Endothelial cell of umbilical vein (primary cell): ENCODE data around the gene APPL2. TPM values are rescaled to one million over a fixed set of nuclear protein-coding genes. Genes with fewer than 3 reads are reported as not detected.

Experiments used
- BruUV-seq: library from RNA; stranded (reverse); fragments of 400-500 nt; replicated peaks from 2 replicates; lab custom pipeline; 2021; lab: Mats Ljungman, UMichigan
- CTCF ChIA-PET: fragments of 300-600, 350-600 bp; sonication (Branson Sonifier 250); formaldehyde crosslinking; loops from one replicate; lab custom pipeline; 2021; ENCODE audit warnings: antibody characterized with exemption, inconsistent platforms; lab: Charles Lee
- POLR2A ChIA-PET: fragments of 300-600, 350-600 bp; sonication (Branson Sonifier 250); formaldehyde crosslinking; loops from one replicate; lab custom pipeline; 2021; ENCODE audit warnings: antibody characterized with exemption, inconsistent platforms; lab: Charles Lee
- DNase-seq: peaks from one replicate; pipeline ENCODE4 v3.0.0-alpha.2; 2011; ENCODE audit warnings: low read depth, low spot score
- FAIRE-seq: peaks from 2 replicates; lab custom pipeline; 2011; peaks lifted over from hg19 to GRCh38; lab: Jason Lieb, UNC
- H2AFZ ChIP-seq: 2 replicates; pipeline ENCODE4 v1.6.0; 2012; ENCODE audit warnings: low read depth, low read length, control low read depth, inconsistent platforms
- H3K27ac ChIP-seq: 2 replicates; pipeline ENCODE4 v1.5.1; 2011; ENCODE audit warnings: low read depth, mild to moderate bottlenecking, control low read depth, low read length, moderate library complexity; ENCODE audit not compliant: insufficient read depth
- H3K27me3 ChIP-seq, 2 experiments: 2 replicates each; pipeline versions ENCODE4 v1.6.0 to v1.6.1; 2011; ENCODE audit warnings: low read length in 2 of 2, mixed read lengths in 1 of 2; ENCODE audit not compliant: control insufficient read depth in 2 of 2, insufficient read depth in 2 of 2
- H3K36me3 ChIP-seq, 2 experiments: 2 replicates in 1 of 2; 3 replicates in 1 of 2; pipeline ENCODE4 v1.5.1; 2011; ENCODE audit warnings: low read length in 2 of 2, mild to moderate bottlenecking in 1 of 2, moderate library complexity in 1 of 2; ENCODE audit not compliant: control insufficient read depth in 2 of 2, insufficient read depth in 2 of 2; ENCODE audit errors: extremely low read depth in 1 of 2
- H3K4me1 ChIP-seq: 3 replicates; pipeline ENCODE4 v1.5.1; 2011; ENCODE audit warnings: mild to moderate bottlenecking, low read length; ENCODE audit not compliant: control insufficient read depth, insufficient read depth; ENCODE audit errors: extremely low read depth
- H3K4me2 ChIP-seq: 2 replicates; pipeline ENCODE4 v1.6.1; 2011; ENCODE audit warnings: low read length, control low read depth, mixed read lengths; ENCODE audit not compliant: insufficient read depth
- H3K4me3 ChIP-seq, 3 experiments: fragments of 200-600 bp in 1 of 3; sonication (generic), shearing (Covaris generic) in 1 of 3; replicated peaks in 1 of 3; 2 replicates each; pipeline ENCODE4 v1.5.1; 2011 to 2016; ENCODE audit warnings: control low read depth in 3 of 3, low read length in 3 of 3, mild to moderate bottlenecking in 2 of 3, inconsistent platforms in 1 of 3, low read depth in 1 of 3, moderate library complexity in 1 of 3; ENCODE audit not compliant: insufficient read depth in 1 of 3
- H3K79me2 ChIP-seq: 2 replicates; pipeline ENCODE4 v1.6.0; 2012; ENCODE audit warnings: low read length, inconsistent platforms; ENCODE audit not compliant: control insufficient read depth, insufficient read depth
- H3K9ac ChIP-seq: replicated peaks from 2 replicates; pipeline ENCODE3; 2011; ENCODE audit warnings: low read length, control low read depth; ENCODE audit not compliant: insufficient read depth; ENCODE audit errors: extremely low read depth
- H3K9me1 ChIP-seq: replicated peaks from 3 replicates; pipeline ENCODE4 v1.6.0; 2011; ENCODE audit warnings: mild to moderate bottlenecking, low read length; ENCODE audit not compliant: control insufficient read depth, insufficient read depth; ENCODE audit errors: extremely low read depth
- H3K9me3 ChIP-seq: replicated peaks from 2 replicates; pipeline ENCODE4 v1.5.1; 2012; ENCODE audit warnings: low read length, inconsistent platforms; ENCODE audit not compliant: control insufficient read depth, insufficient read depth
- H4K20me1 ChIP-seq: replicated peaks from 2 replicates; pipeline ENCODE3; 2011; ENCODE audit warnings: mild to moderate bottlenecking, low read length; ENCODE audit not compliant: control insufficient read depth, insufficient read depth; ENCODE audit errors: extremely low read depth
- CTCF ChIP-seq, 2 donors: IDR thresholded peaks; 1 replicate in 1 of 2; 2 replicates in 1 of 2; pipeline ENCODE4 v1.5.1; 2011; ENCODE audit warnings: low read length in 2 of 2, mild to moderate bottlenecking in 2 of 2, moderate library complexity in 2 of 2, control low read depth in 1 of 2, inconsistent platforms in 1 of 2, low read depth in 1 of 2; ENCODE audit not compliant: insufficient read depth in 1 of 2; ENCODE audit errors: extremely low read depth in 1 of 2
- EZH2 ChIP-seq: IDR thresholded peaks from 2 replicates; pipeline ENCODE4 v1.6.1; 2012; ENCODE audit warnings: borderline replicate concordance, low read depth, mild to moderate bottlenecking, moderate library complexity, low read length, inconsistent platforms; ENCODE audit not compliant: severe bottlenecking
- FOS ChIP-seq: IDR thresholded peaks from 2 replicates; pipeline ENCODE4 v1.6.1; 2011; ENCODE audit warnings: mild to moderate bottlenecking, low read length, moderate library complexity, borderline replicate concordance; ENCODE audit not compliant: insufficient read depth
- GATA2 ChIP-seq: IDR thresholded peaks from 2 replicates; pipeline ENCODE4 v1.7.0; 2011; ENCODE audit warnings: low read depth, mild to moderate bottlenecking, moderate library complexity, mixed read lengths, low read length; ENCODE audit not compliant: insufficient read length, insufficient read depth
- JUN ChIP-seq: IDR thresholded peaks from 2 replicates; pipeline ENCODE4 v1.6.1; 2011; ENCODE audit warnings: borderline replicate concordance, low read depth; ENCODE audit not compliant: insufficient read length, insufficient read depth
- MAX ChIP-seq: IDR thresholded peaks from 2 replicates; pipeline ENCODE4 v1.6.1; 2011; ENCODE audit not compliant: insufficient read depth, insufficient read length
- MYC ChIP-seq: IDR thresholded peaks from one replicate; pipeline ENCODE4 v1.6.1; 2011; ENCODE audit warnings: mild to moderate bottlenecking, low read depth, low read length
- POLR2A ChIP-seq: IDR thresholded peaks from 2 replicates; pipeline ENCODE4 v1.6.1; 2012; ENCODE audit warnings: low read depth, mild to moderate bottlenecking, control low read depth, low read length
- POLR2AphosphoS5 ChIP-seq: IDR thresholded peaks from 2 replicates; pipeline ENCODE4 v1.6.1; 2012; ENCODE audit warnings: low read depth, mild to moderate bottlenecking, control low read depth, low read length, moderate library complexity; ENCODE audit not compliant: insufficient read depth
- dilution Hi-C: fragments of 300-500 bp; cut with MboI; formaldehyde crosslinking; loops from one replicate; pipeline ENCODE4 v1.15.0; 2019; ENCODE audit warnings: low sequenced_read_pairs; ENCODE audit not compliant: extremely low pct_ligation_motif_present
- intact Hi-C: fragments of 100-400 bp; cut with micrococcal nuclease; formaldehyde crosslinking; loops from one replicate; pipeline ENCODE4 v1.10.0; 2022
- polyA plus RNA-seq, 4 experiments: library from polyadenylated mRNA; depleted of rRNA in 3 of 4; stranded (reverse) in 3 of 4; unstranded in 1 of 4; fragments of >200 nt; gene quantifications; 2 replicates each; pipeline versions ENCODE4 v1.2.1 to v1.2.3, GENCODE V29; 2011 to 2012; ENCODE audit warnings: missing spikeins in 1 of 4
- total RNA-seq: library from RNA; stranded (reverse); gene quantifications from 2 replicates; pipeline ENCODE4 v1.2.3, GENCODE V29; 2021

The APPL2 gene
- total and polyA plus RNA-seq, 2 donors (not counting 3 experiments of a cell fraction or from before 2014, with no cell fraction given) = 8.1 to 21.4 TPM

GRCh38 chr12:105196090-105196489, 39.9 kb downstream of the APPL2 start:
- ChIA-PET CTCF (no interaction called here), POLR2A (interaction anchor here (0.7 kb wide), 1 partner anchor 19 kb away, joined by 5 read pairs; no protein-coding TSS in a partner anchor)
- Histone ChIP-seq H3K4me2 (no peak overlapping the region), H3K9me1 (no peaks in the 10 kb centered on the region), H3K27me3 (no peaks in the 10 kb centered on the region), H4K20me1 (no peaks in the 10 kb centered on the region), H3K79me2 (no peaks in the 10 kb centered on the region), H3K9me3 (no peaks in the 10 kb centered on the region), H3K27ac (no peak overlapping the region), H3K9ac (no peak overlapping the region), H3K4me3 (no peak overlapping the region), H2AFZ (no peak overlapping the region), H3K36me3 (peaks cover 8 to 26% of the 10 kb centered on the region in 2 experiments), H3K4me1 (no peaks in the 10 kb centered on the region)
- BruUV-seq = no TSS peak
- intact Hi-C loops (no loop called here), dilution Hi-C loops (no loop called here)
- FAIRE-seq = no peak
- DNase-seq = no peak
- no peak for TF ChIP-seq GATA2
- TF ChIP-seq EZH2 = no peak
- no peak for TF ChIP-seq JUN
- no peak for TF ChIP-seq POLR2AphosphoS5
- no peak for TF ChIP-seq MYC
- TF ChIP-seq POLR2A = no peak

- ChIA-PET CTCF (no interaction called here), POLR2A (no interaction called here)
- dilution Hi-C loops = no loop called here
These were observed 41.0 kb downstream of the APPL2 start for GRCh38 chr12:105194947-105195346.

More at GRCh38 chr12:105194947-105195346, 41.0 kb downstream of the APPL2 start:
- no peak for DNase-seq
- Histone ChIP-seq H3K36me3 (peaks cover 11 to 31% of the 10 kb centered on the region in 2 experiments), H3K4me1 (no peaks in the 10 kb centered on the region), H3K4me2 (no peak overlapping the region), H3K9ac (no peak overlapping the region), H2AFZ (no peak overlapping the region), H3K4me3 (no peak overlapping the region), H3K9me3 (no peaks in the 10 kb centered on the region), H3K79me2 (no peaks in the 10 kb centered on the region), H3K9me1 (no peaks in the 10 kb centered on the region), H3K27me3 (no peaks in the 10 kb centered on the region), H4K20me1 (no peaks in the 10 kb centered on the region), H3K27ac (no peak overlapping the region)
- BruUV-seq = no TSS peak
- intact Hi-C loops = no loop called here
- TF ChIP-seq EZH2 (no peak), POLR2A (no peak), FOS (no peak), CTCF (IDR thresholded peaks at IDR 0.05; ENCODE audit: extremely low read depth in 1 of 2, insufficient read depth in 1 of 2, low read depth in 1 of 2, low read length in 2 of 2) (no peak), POLR2AphosphoS5 (no peak), MYC (no peak), GATA2 (no peak), JUN (no peak), MAX (no peak)
- no peak for FAIRE-seq
